ENCODE data around the gene PTAFR.

Gene PTAFR

GRCh38 chr1:28161751-28162150 is 14.7 kb downstream of the PTAFR start:
- H3K4me1 ChIP-seq (ENCODE audit: insufficient read depth, poor library complexity, severe bottlenecking) = peaks cover 8% of the 10 kb centered on the region
- ATAC-seq (ENCODE audit: low read depth) = no peak
- no peaks in the 10 kb centered on the region for H3K9me3 ChIP-seq (ENCODE audit: severe bottlenecking)
- H3K4me3 ChIP-seq (ENCODE audit: severe bottlenecking) = no peak overlapping the region
- no peak for DNase-seq (ENCODE audit: low spot score)
- H3K36me3 ChIP-seq (ENCODE audit: low read depth) = no peaks in the 10 kb centered on the region
- no peak for TF ChIP-seq CTCF (IDR thresholded peaks at IDR 0.05; ENCODE audit: poor library complexity, severe bottlenecking)
- peak overlapping the region; percentile 37 for H3K27ac ChIP-seq (ENCODE audit: poor library complexity, severe bottlenecking)
- H3K27me3 ChIP-seq (ENCODE audit: insufficient read depth, poor library complexity, severe bottlenecking) = no peaks in the 10 kb centered on the region

- ATAC-seq (ENCODE audit: low read depth) (peak; percentile 68), DNase-seq (ENCODE audit: low spot score) (no peak)
- no peaks in the 10 kb centered on the region for H3K27me3 ChIP-seq (ENCODE audit: insufficient read depth, poor library complexity, severe bottlenecking)
- peaks cover 8% of the 10 kb centered on the region for H3K4me1 ChIP-seq (ENCODE audit: insufficient read depth, poor library complexity, severe bottlenecking)
- H3K27ac ChIP-seq (ENCODE audit: poor library complexity, severe bottlenecking) = peak overlapping the region; percentile 37
- no peak overlapping the region for H3K4me3 ChIP-seq (ENCODE audit: severe bottlenecking)
- no peaks in the 10 kb centered on the region for H3K9me3 ChIP-seq (ENCODE audit: severe bottlenecking)
- no peaks in the 10 kb centered on the region for H3K36me3 ChIP-seq (ENCODE audit: low read depth)
- TF ChIP-seq CTCF (IDR thresholded peaks at IDR 0.05; ENCODE audit: poor library complexity, severe bottlenecking) = no peak
Measured at GRCh38 chr1:28160782-28161266, 15.7 kb downstream of the PTAFR start.

GRCh38 chr1:28159680-28160079 is 16.8 kb downstream of the PTAFR start:
- no peak for DNase-seq (ENCODE audit: low spot score)
- Histone ChIP-seq H3K4me1 (ENCODE audit: insufficient read depth, poor library complexity, severe bottlenecking) (peaks cover 8% of the 10 kb centered on the region), H3K27me3 (ENCODE audit: insufficient read depth, poor library complexity, severe bottlenecking) (no peaks in the 10 kb centered on the region), H3K36me3 (ENCODE audit: low read depth) (no peaks in the 10 kb centered on the region), H3K9me3 (ENCODE audit: severe bottlenecking) (no peaks in the 10 kb centered on the region), H3K27ac (ENCODE audit: poor library complexity, severe bottlenecking) (no peak overlapping the region), H3K4me3 (ENCODE audit: severe bottlenecking) (no peak overlapping the region)
- TF ChIP-seq CTCF (IDR thresholded peaks at IDR 0.05; ENCODE audit: poor library complexity, severe bottlenecking) = no peak
- ATAC-seq (ENCODE audit: low read depth) = no peak

- ATAC-seq (ENCODE audit: low read depth) (no peak), DNase-seq (ENCODE audit: low spot score) (no peak)
- no peak overlapping the region for H3K4me3 ChIP-seq (ENCODE audit: severe bottlenecking)
- no peaks in the 10 kb centered on the region for H3K27me3 ChIP-seq (ENCODE audit: insufficient read depth, poor library complexity, severe bottlenecking)
- TF ChIP-seq CTCF (IDR thresholded peaks at IDR 0.05; ENCODE audit: poor library complexity, severe bottlenecking) = no peak
- H3K36me3 ChIP-seq (ENCODE audit: low read depth) = no peaks in the 10 kb centered on the region
- H3K9me3 ChIP-seq (ENCODE audit: severe bottlenecking) = no peaks in the 10 kb centered on the region
- peaks cover 8% of the 10 kb centered on the region for H3K4me1 ChIP-seq (ENCODE audit: insufficient read depth, poor library complexity, severe bottlenecking)
- no peak overlapping the region for H3K27ac ChIP-seq (ENCODE audit: poor library complexity, severe bottlenecking)
Measured at GRCh38 chr1:28159243-28159642, 17.2 kb downstream of the PTAFR start.

- ATAC-seq (ENCODE audit: low read depth) (no peak), DNase-seq (ENCODE audit: low spot score) (no peak)
- no peak for TF ChIP-seq CTCF (IDR thresholded peaks at IDR 0.05; ENCODE audit: poor library complexity, severe bottlenecking)
- Histone ChIP-seq H3K4me1 (ENCODE audit: insufficient read depth, poor library complexity, severe bottlenecking) (peaks cover 13% of the 10 kb centered on the region), H3K36me3 (ENCODE audit: low read depth) (no peaks in the 10 kb centered on the region), H3K27me3 (ENCODE audit: insufficient read depth, poor library complexity, severe bottlenecking) (no peaks in the 10 kb centered on the region), H3K27ac (ENCODE audit: poor library complexity, severe bottlenecking) (no peak overlapping the region), H3K9me3 (ENCODE audit: severe bottlenecking) (no peaks in the 10 kb centered on the region), H3K4me3 (ENCODE audit: severe bottlenecking) (no peak overlapping the region)
Measured at GRCh38 chr1:28157894-28158293, 18.6 kb downstream of the PTAFR start.
